SK-N-DZ (cell line): ENCODE data around the gene ANXA6. TPM values are rescaled to one million over a fixed set of nuclear protein-coding genes. Genes with fewer than 3 reads are reported as not detected.
"Not testable (repeated sequence)": the region's sequence is repeated elsewhere in the genome, so short reads cannot be mapped to it uniquely, and the experiment has no call there.

ENCODE experiments used
- DNase-seq: peaks from one replicate; pipeline ENCODE4 v3.0.0-alpha.2; 2015; ENCODE audit warnings: low spot score
- polyA plus RNA-seq, 2 experiments: library from polyadenylated mRNA; depleted of rRNA; stranded (reverse); fragments of >200 nt; gene quantifications; 2 replicates each; pipeline ENCODE4 v1.2.3, GENCODE V29; 2014

ANXA6 gene
- 82.5 and 86.8 TPM in 2 replicates for polyA plus RNA-seq (2014; cell fraction: cytosol; rRNA removed)
- 62.4 and 66.7 TPM in 2 replicates for polyA plus RNA-seq (2014; cell fraction: nucleus; rRNA removed)

GRCh38 chr5:151157426-151158286 is at the start of gene ANXA6:
ANXA6 (minus strand) TSS chr5:151157779; CDS start chr5:151147901, 9,878 bp downstream.
- DNase-seq: peak; percentile 74

- DNase-seq: no peak
Observed at GRCh38 chr5:151205411-151205810, 47.8 kb upstream of the ANXA6 start.

GRCh38 chr5:151204051-151204450 is 46.5 kb upstream of the ANXA6 start:
- DNase-seq: no peak

- DNase-seq: no peak
Observed at GRCh38 chr5:151202381-151203139, 45.0 kb upstream of the ANXA6 start.

GRCh38 chr5:151200913-151201595 is 43.5 kb upstream of the ANXA6 start:
- no peak for DNase-seq

- no peak for DNase-seq
Observed at GRCh38 chr5:151199581-151200185, 42.1 kb upstream of the ANXA6 start.

GRCh38 chr5:151198861-151199260 is 41.3 kb upstream of the ANXA6 start:
- no peak for DNase-seq

GRCh38 chr5:151197291-151197600 is 39.7 kb upstream of the ANXA6 start:
- not testable (repeated sequence) for DNase-seq

GRCh38 chr5:151196556-151197290 is 39.1 kb upstream of the ANXA6 start:
- DNase-seq: no peak

GRCh38 chr5:151195622-151196021 is 38.0 kb upstream of the ANXA6 start:
- DNase-seq: no peak

GRCh38 chr5:151192626-151193025 is 35.0 kb upstream of the ANXA6 start:
- DNase-seq: no peak

- DNase-seq: no peak
Observed at GRCh38 chr5:151191661-151192060, 34.1 kb upstream of the ANXA6 start.

GRCh38 chr5:151189151-151189550 is 31.6 kb upstream of the ANXA6 start:
- DNase-seq: no peak

GRCh38 chr5:151186538-151186937 is 29.0 kb upstream of the ANXA6 start:
- DNase-seq: no peak

- no peak for DNase-seq
Observed at GRCh38 chr5:151186052-151186451, 28.5 kb upstream of the ANXA6 start.

GRCh38 chr5:151184316-151185042 is 26.9 kb upstream of the ANXA6 start:
- no peak for DNase-seq

- DNase-seq: no peak
Observed at GRCh38 chr5:151183456-151184245, 26.1 kb upstream of the ANXA6 start.

- no peak for DNase-seq
Observed at GRCh38 chr5:151182976-151183375, 25.4 kb upstream of the ANXA6 start.

GRCh38 chr5:151182524-151182900 is 24.9 kb upstream of the ANXA6 start:
- DNase-seq: no peak
